GM10248 (cell line): ENCODE measurements around the gene PRICKLE1.

Experiments used
- CTCF ChIA-PET: fragments of 300-600 bp; sonication (Branson Sonifier 250); formaldehyde crosslinking; extraction: SDS; loops from one replicate; lab custom pipeline; 2021; ENCODE audit warnings: antibody characterized with exemption; lab: Yijun Ruan, JAX
- POLR2A ChIA-PET: fragments of 350-650 bp; sonication (Branson Sonifier 250); formaldehyde crosslinking; extraction: SDS; loops from one replicate; lab custom pipeline; 2020; ENCODE audit warnings: antibody characterized with exemption; lab: Yijun Ruan, JAX
- DNase-seq: peaks from one replicate; pipeline ENCODE4 v3.0.0; 2012; ENCODE audit errors: extremely low spot score
- CTCF ChIP-seq: IDR thresholded peaks from 2 replicates; pipeline ENCODE4 v1.5.1; 2012; ENCODE audit warnings: mild to moderate bottlenecking, low read depth; ENCODE audit errors: extremely low read depth, missing control alignments, control extremely low read depth

PRICKLE1 gene

DNA sequence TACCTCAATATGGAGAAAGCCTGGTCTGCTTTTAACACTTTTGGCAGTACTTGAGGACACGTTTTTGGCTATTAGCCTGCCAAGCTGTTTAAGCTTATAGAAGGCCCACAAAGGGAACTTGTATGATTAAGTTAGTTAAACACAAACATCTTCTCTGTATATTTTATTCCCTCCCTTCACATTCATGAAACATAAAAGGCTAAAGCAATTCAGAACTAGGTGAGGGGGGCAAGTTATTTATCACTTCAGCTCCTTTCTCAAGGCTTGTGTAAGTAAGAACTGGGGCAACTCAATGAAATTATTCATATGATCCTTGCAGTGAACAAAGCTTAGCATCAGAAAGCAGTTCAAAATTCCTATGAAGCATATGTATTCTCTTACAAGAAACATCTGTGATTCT is 7.5 kb downstream of the PRICKLE1 start:
- ChIA-PET CTCF (interaction anchor here (1.0 kb wide), 2 partner anchors 12 to 15 kb away, joined by 3 read pairs; no protein-coding TSS in a partner anchor), POLR2A (no interaction called here)
- DNase-seq: no peak
- TF ChIP-seq CTCF: no peak

DNA sequence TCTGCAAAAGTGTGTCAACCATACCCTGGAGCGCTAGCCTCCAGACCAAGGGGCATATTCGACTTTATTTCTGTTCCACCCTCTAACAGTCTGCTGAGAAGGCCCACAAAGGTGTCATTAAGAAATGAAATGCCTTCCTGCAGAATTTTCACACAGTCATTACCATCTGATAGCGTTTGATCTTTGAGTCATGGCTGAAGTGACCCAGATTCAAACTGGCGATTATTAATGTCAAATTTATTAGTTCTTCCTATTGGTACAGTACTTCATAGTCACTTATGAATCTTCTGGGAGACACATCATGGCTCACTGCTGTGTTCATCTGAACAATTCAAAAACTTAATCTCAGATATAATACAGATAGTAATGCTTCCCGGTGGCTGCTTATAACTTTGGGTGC is 13.2 kb downstream of the PRICKLE1 start:
- no peak for TF ChIP-seq CTCF
- ChIA-PET CTCF (no interaction called here), POLR2A (no interaction called here)
- no peak for DNase-seq

GRCh38 chr12:42575717-42576116 is 13.8 kb downstream of the PRICKLE1 start:
- no peak for DNase-seq
- ChIA-PET POLR2A (no interaction called here), CTCF (no interaction called here)
- no peak for TF ChIP-seq CTCF

DNA sequence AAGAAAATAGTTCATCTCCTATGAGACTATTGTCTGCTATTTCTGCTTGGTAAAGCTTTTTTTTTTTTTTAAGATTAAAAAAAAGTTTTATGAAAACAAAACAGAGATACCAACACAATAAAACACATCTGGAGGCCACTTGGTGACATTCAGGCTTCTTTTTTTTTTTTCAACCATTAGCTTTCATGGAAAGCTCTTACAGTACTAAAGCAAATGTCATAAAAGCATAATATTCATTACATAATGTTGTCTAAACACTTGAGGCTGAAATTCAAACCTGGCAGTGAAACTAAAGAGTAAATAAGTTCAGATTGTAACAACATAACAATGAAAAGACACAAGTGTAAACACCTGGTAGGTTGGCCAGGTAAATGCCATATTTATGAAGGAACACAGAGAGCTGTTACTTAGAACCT is 14.7 kb downstream of the PRICKLE1 start:
- ChIA-PET POLR2A (no interaction called here), CTCF (no interaction called here)
- DNase-seq: no peak
- TF ChIP-seq CTCF: no peak

DNA sequence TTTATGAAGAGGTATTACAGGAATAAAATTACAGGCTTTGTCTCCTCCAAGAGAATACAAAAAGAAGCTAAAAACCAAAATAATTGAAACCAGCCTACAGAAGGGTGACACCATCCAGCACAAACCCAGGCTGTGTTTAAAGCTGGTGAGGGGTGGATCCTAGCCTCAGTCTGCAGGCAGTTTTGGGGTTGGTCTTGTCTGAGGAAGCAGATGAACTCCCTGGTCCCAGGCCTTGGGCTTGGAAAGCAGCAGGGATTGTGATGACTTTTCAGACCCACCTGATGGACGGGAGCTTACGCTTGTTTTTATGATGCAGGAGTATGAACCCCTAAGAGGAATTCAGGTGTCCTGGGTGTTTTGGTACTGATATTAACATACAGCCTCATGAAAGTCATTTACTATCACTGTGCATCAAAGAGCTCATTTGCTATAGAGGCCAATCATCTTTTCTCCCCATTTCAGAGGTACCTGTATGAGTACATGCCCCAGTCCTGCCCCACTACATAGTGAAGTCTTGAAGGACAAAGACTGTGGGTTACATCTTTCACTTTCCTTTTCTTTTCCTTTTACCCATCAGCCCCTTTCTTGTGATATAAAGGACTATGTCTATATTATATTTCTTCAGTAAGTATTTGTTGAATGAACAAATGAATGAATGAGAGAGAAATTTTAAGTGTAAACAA is 18.1 kb downstream of the PRICKLE1 start:
- no peak for TF ChIP-seq CTCF
- ChIA-PET CTCF (interaction anchor here (0.8 to 4.8 kb wide), 2 partner anchors 88 to 1297 kb away, joined by 3 to 49 read pairs; no protein-coding TSS in a partner anchor), POLR2A (no interaction called here)
- DNase-seq: no peak

- ChIA-PET POLR2A (no interaction called here), CTCF (interaction anchor here (0.9 to 4.8 kb wide), 9 partner anchors 8 to 87 kb away, joined by 3 to 49 read pairs (median 3); no protein-coding TSS in a partner anchor)
- no peak for TF ChIP-seq CTCF
- no peak for DNase-seq
Measured at GRCh38 chr12:42570076-42570475, 19.5 kb downstream of the PRICKLE1 start.
